Activated naive CD8-positive, alpha-beta T cell treated with anti-CD3 and anti-CD28 coated beads, Interleukin-2, amount 50 U/mL, for 16 hours (primary cell): ENCODE data around the gene INSYN1.

Experiments used
- DNase-seq: peaks from one replicate; pipeline ENCODE4 v3.0.0-alpha.2; 2020; ENCODE audit warnings: low read depth, low spot score

The INSYN1 gene

GRCh38 chr15:73777741-73778140 is 24.6 kb upstream of the INSYN1 start:
- no peak for DNase-seq

GRCh38 chr15:73773428-73773827 is 20.3 kb upstream of the INSYN1 start:
- no peak for DNase-seq

GRCh38 chr15:73771385-73772045 is 18.4 kb upstream of the INSYN1 start:
- no peak for DNase-seq

GRCh38 chr15:73770050-73770449 is 16.9 kb upstream of the INSYN1 start:
- DNase-seq: no peak

GRCh38 chr15:73767806-73768501 is 14.8 kb upstream of the INSYN1 start:
- DNase-seq: no peak

- no peak for DNase-seq
These were observed 13.4 kb upstream of the INSYN1 start for GRCh38 chr15:73766598-73766997.

- DNase-seq: no peak
These were observed 12.6 kb upstream of the INSYN1 start for GRCh38 chr15:73765778-73766177.

- DNase-seq: no peak
These were observed 10.8 kb upstream of the INSYN1 start for GRCh38 chr15:73763931-73764330.

GRCh38 chr15:73760330-73761329 is 7.5 kb upstream of the INSYN1 start:
- no peak for DNase-seq

GRCh38 chr15:73758461-73758860 is 5.3 kb upstream of the INSYN1 start:
- DNase-seq: no peak

GRCh38 chr15:73757571-73757970 is 4.4 kb upstream of the INSYN1 start:
- DNase-seq: no peak

- DNase-seq: no peak
These were observed 3.9 kb upstream of the INSYN1 start for GRCh38 chr15:73756947-73757513.

GRCh38 chr15:73756390-73756789 is 3.2 kb upstream of the INSYN1 start:
- no peak for DNase-seq

GRCh38 chr15:73755946-73756345 is 2.8 kb upstream of the INSYN1 start:
- no peak for DNase-seq

- no peak for DNase-seq
These were observed 2.3 kb upstream of the INSYN1 start for GRCh38 chr15:73755481-73755880.

GRCh38 chr15:73754461-73754860 is 1.3 kb upstream of the INSYN1 start:
- DNase-seq: no peak

GRCh38 chr15:73752806-73753193 is 351 bp downstream of the INSYN1 start:
- DNase-seq: no peak

- no peak for DNase-seq
These were observed 999 bp downstream of the INSYN1 start for GRCh38 chr15:73751899-73752805.

GRCh38 chr15:73751511-73751898 is 1.6 kb downstream of the INSYN1 start:
- no peak for DNase-seq

- DNase-seq: no peak
These were observed 2.2 kb downstream of the INSYN1 start for GRCh38 chr15:73750951-73751350.

GRCh38 chr15:73750438-73750837 is 2.7 kb downstream of the INSYN1 start:
- no peak for DNase-seq
